K562 (cell line): ENCODE measurements around the gene EYA3. TPM values are rescaled to one million over a fixed set of nuclear protein-coding genes. Genes with fewer than 3 reads are reported as not detected.
A peak's percentile ranks its signal among the peaks of the same experiment; 100 is the strongest.

ENCODE experiments used
- CBX5 ChIP-seq: IDR thresholded peaks from 2 replicates; pipeline ENCODE4 v1.6.1; 2014; ENCODE audit warnings: low read depth, borderline replicate concordance
- CHCHD3 ChIP-seq: fragments of 250-450 bp; sonication (Bioruptor Pico); IDR thresholded peaks from 2 replicates; pipeline ENCODE4 v2.1.2; 2022; ENCODE audit warnings: mild to moderate bottlenecking
- MTA1 ChIP-seq: fragments of 450-650 bp; IDR thresholded peaks from 2 replicates; pipeline ENCODE4 v1.6.1; 2017; ENCODE audit warnings: borderline replicate concordance
- NBN ChIP-seq: fragments of 450-650 bp; IDR thresholded peaks from 2 replicates; pipeline ENCODE4 v1.6.1; 2016; ENCODE audit warnings: low read depth, mild to moderate bottlenecking
- NR1H2 ChIP-seq: sonication (generic); formaldehyde crosslinking; IDR thresholded peaks from 2 replicates; pipeline ENCODE4 v1.4.0; 2020; ENCODE audit warnings: mild to moderate bottlenecking, missing genetic modification reagents
- RBFOX2 ChIP-seq: fragments of 200-400 bp; formaldehyde crosslinking; IDR thresholded peaks from 2 replicates; pipeline ENCODE4 v1.6.1; 2017; ENCODE audit warnings: low read depth, mild to moderate bottlenecking, low read length, moderate library complexity
- ZBTB40 ChIP-seq, 2 experiments: fragments of 450-650 bp in 1 of 2; sonication (generic) in 1 of 2; formaldehyde crosslinking in 1 of 2; IDR thresholded peaks; 2 replicates each; pipeline versions ENCODE4 v1.7.1 to v1.9.0; 2016 to 2022; ENCODE audit warnings: inconsistent platforms in 1 of 2, mild to moderate bottlenecking in 1 of 2, missing genetic modification reagents in 1 of 2
- ZBTB7A ChIP-seq: IDR thresholded peaks from 2 replicates; pipeline ENCODE4 v1.6.1; 2011; ENCODE audit warnings: low read depth, mild to moderate bottlenecking, low read length, moderate library complexity, borderline replicate concordance; ENCODE audit not compliant: control insufficient read depth
- ZNF143 ChIP-seq: sonication (generic); formaldehyde crosslinking; IDR thresholded peaks from 2 replicates; pipeline ENCODE4 v1.9.0; 2022; ENCODE audit warnings: mild to moderate bottlenecking, missing genetic modification reagents
- polyA plus RNA-seq, 8 experiments: library from polyadenylated mRNA; depleted of rRNA in 4 of 8; stranded (reverse) in 5 of 8; unstranded in 3 of 8; fragments of >200 nt; fragmentation: Nextera tagmentation in 2 of 8; fragmentation: Illumina TruSeq in 1 of 8; extraction: Ambion mirVana in 2 of 8; extraction: Trizol in 1 of 8; gene quantifications; 2 replicates each; pipeline versions ENCODE4 v1.2.1 to v1.2.3, GENCODE V29; 2011 to 2014; ENCODE audit warnings: inconsistent platforms in 1 of 8, missing spikeins in 1 of 8
- total RNA-seq, 7 experiments: library from RNA; depleted of rRNA in 6 of 7; stranded (reverse); fragments of >200 nt in 6 of 7; fragmentation: Illumina TruSeq in 2 of 7; extraction: Trizol in 2 of 7; gene quantifications; 2 replicates each; pipeline versions ENCODE4 v1.2.1 to v1.2.3, GENCODE V29; 2011 to 2021; ENCODE audit warnings: low replicate concordance in 1 of 7
- TF ChIP-seq, protein P1 (sequence below): fragments of 250-450 bp; sonication (Bioruptor Pico); IDR thresholded peaks from 2 replicates; pipeline ENCODE4 v1.5.0; 2021; ENCODE audit warnings: mild to moderate bottlenecking, moderate library complexity
- TF ChIP-seq, protein P2 (sequence below): sonication (generic); formaldehyde crosslinking; IDR thresholded peaks from 2 replicates; pipeline ENCODE4 v1.8.0; 2023; ENCODE audit warnings: mild to moderate bottlenecking, missing genetic modification reagents

EYA3 gene
- total and polyA plus RNA-seq, 9 of the 15 experiments (the other 6 are each of a cell fraction or from before 2014, with no cell fraction given) = 21.7 to 64.0 (median 43.6) TPM

GRCh38 chr1:28087614-28088167 is 719 bp downstream of the EYA3 start (continued):
- TF ChIP-seq, protein P1, sequence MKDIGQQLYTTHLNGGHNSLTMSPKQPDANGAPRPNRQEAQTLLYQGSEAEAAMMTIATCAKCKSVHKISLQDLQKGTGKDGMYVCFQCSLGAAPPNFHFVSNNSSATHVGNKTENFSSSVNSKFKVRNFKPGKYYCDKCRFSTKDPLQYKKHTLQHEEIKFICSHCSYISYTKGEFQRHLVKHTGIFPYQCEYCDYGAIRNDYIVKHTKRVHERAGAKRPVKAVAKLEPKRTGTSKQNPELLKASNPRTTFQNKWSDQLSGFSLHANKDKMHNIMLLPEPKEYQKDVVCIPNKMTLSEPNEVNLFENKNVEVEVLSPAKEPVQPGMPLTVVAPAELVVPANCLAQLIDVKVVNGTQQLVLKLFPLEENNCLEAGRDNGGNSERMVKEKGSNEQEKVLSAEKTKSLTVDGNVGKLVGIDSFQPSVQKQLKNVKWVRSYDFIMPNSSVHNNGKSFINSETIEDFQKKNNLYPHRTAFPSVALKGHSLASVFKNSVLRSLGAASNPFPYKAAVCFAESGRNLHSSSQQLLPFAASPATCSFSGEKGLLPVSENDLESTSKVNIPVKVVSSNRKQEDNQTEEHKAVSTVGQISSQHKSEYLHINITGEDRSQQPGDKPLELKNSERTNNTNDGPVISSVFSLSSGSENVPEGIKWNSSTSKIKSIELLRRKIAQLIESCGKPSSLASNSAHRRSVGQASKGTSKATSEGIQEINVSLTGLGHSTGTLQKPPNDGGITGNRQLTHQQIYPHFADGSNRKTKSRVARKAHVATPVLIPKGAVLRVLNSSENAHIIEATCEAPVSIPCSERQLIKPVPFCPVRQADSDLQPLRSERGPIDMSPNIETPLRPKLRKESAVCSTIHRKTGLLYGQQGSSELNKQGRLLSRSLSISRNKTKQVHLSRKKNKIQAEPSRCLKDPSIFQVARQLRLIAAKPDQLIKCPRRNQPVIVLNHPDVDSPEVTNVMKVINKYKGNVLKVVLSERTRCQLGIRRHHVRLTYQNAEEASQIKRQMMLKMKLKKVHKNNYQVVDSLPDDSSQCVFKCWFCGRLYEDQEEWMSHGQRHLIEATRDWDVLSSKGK (CRISPR knock-in tag) = no peak
- TF ChIP-seq MTA1 (no peak), ZBTB7A (peak; percentile 34; the same call in 1 of the 2 replicates), NR1H2 (CRISPR knock-in tag) (peak; percentile 61; the same call in 1 of the 2 replicates), ZBTB40 (IDR thresholded peaks at IDR 0.05) (no peak), ZBTB40 (CRISPR knock-in tag; IDR thresholded peaks at IDR 0.05) (no peak), CBX5 (no peak), RBFOX2 (no peak), CHCHD3 (CRISPR knock-in tag) (no peak), NBN (no peak), ZNF143 (CRISPR knock-in tag) (no peak)
- TF ChIP-seq, protein P2, sequence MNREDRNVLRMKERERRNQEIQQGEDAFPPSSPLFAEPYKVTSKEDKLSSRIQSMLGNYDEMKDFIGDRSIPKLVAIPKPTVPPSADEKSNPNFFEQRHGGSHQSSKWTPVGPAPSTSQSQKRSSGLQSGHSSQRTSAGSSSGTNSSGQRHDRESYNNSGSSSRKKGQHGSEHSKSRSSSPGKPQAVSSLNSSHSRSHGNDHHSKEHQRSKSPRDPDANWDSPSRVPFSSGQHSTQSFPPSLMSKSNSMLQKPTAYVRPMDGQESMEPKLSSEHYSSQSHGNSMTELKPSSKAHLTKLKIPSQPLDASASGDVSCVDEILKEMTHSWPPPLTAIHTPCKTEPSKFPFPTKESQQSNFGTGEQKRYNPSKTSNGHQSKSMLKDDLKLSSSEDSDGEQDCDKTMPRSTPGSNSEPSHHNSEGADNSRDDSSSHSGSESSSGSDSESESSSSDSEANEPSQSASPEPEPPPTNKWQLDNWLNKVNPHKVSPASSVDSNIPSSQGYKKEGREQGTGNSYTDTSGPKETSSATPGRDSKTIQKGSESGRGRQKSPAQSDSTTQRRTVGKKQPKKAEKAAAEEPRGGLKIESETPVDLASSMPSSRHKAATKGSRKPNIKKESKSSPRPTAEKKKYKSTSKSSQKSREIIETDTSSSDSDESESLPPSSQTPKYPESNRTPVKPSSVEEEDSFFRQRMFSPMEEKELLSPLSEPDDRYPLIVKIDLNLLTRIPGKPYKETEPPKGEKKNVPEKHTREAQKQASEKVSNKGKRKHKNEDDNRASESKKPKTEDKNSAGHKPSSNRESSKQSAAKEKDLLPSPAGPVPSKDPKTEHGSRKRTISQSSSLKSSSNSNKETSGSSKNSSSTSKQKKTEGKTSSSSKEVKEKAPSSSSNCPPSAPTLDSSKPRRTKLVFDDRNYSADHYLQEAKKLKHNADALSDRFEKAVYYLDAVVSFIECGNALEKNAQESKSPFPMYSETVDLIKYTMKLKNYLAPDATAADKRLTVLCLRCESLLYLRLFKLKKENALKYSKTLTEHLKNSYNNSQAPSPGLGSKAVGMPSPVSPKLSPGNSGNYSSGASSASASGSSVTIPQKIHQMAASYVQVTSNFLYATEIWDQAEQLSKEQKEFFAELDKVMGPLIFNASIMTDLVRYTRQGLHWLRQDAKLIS (CRISPR knock-in tag) = peak; percentile 92; the same call in 1 of the 2 replicates
